ENCODE measurements around the gene RAPGEF4.

The RAPGEF4 gene

GRCh38 chr2:173095356-173095755 lies 359.7 kb downstream of the RAPGEF4 start:
- Histone ChIP-seq H3K4me3 (ENCODE audit: low read depth, low read length) (no peak overlapping the region), H3K9me3 (no peaks in the 10 kb centered on the region), H3K36me3 (no peaks in the 10 kb centered on the region), H3K27me3 (no peaks in the 10 kb centered on the region), H3K4me1 (no peaks in the 10 kb centered on the region)
- TF ChIP-seq CTCF (IDR thresholded peaks at IDR 0.05; ENCODE audit: low read depth, low read length): no peak
- no peak for DNase-seq

- no peak overlapping the region for H3K4me3 ChIP-seq (ENCODE audit: low read depth, low read length)
- no peaks in the 10 kb centered on the region for H3K36me3 ChIP-seq
- no peaks in the 10 kb centered on the region for H3K27me3 ChIP-seq
- H3K4me1 ChIP-seq: no peaks in the 10 kb centered on the region
- no peaks in the 10 kb centered on the region for H3K9me3 ChIP-seq
- no peak for DNase-seq
- TF ChIP-seq CTCF (IDR thresholded peaks at IDR 0.05; ENCODE audit: low read depth, low read length): no peak
These were observed 363.6 kb downstream of the RAPGEF4 start for GRCh38 chr2:173099271-173099670.

DNA sequence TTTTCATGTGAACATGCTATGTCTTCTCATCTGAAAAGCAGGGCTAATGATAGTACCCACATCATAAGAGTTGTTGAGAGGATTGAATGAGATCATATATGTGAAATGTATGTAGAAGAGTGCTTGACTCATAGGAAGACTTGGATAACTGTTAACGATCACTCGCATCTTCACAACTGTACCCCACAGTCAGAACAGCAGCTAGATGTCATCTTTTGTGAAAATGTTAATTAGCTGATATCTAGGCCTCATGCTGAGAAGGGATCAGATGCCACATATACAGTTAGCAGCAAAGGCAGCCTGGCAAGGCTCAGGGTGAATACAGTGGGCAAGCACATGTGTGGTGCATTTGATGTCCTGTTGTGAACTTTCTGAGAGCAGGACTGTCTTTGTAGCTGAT lies 364.2 kb downstream of the RAPGEF4 start:
- Histone ChIP-seq H3K4me1 (no peaks in the 10 kb centered on the region), H3K36me3 (no peaks in the 10 kb centered on the region), H3K9me3 (no peaks in the 10 kb centered on the region), H3K4me3 (ENCODE audit: low read depth, low read length) (no peak overlapping the region), H3K27me3 (no peaks in the 10 kb centered on the region)
- no peak for DNase-seq
- no peak for TF ChIP-seq CTCF (IDR thresholded peaks at IDR 0.05; ENCODE audit: low read depth, low read length)

- Histone ChIP-seq H3K27me3 (no peaks in the 10 kb centered on the region), H3K9me3 (no peaks in the 10 kb centered on the region), H3K36me3 (no peaks in the 10 kb centered on the region), H3K4me1 (no peaks in the 10 kb centered on the region), H3K4me3 (ENCODE audit: low read depth, low read length) (no peak overlapping the region)
- TF ChIP-seq CTCF (IDR thresholded peaks at IDR 0.05; ENCODE audit: low read depth, low read length): no peak
- no peak for DNase-seq
These were observed 366.0 kb downstream of the RAPGEF4 start for GRCh38 chr2:173101687-173102086.

All from BE2C (cell line).